ENCODE data around the gene BTBD9. TPM values are rescaled to one million over a fixed set of nuclear protein-coding genes. Genes with fewer than 3 reads are reported as not detected.

The BTBD9 gene
- total and polyA plus RNA-seq, 2 experiments from 2014 or later = 8.4 to 10.1 TPM

GRCh38 chr6:38164131-38164481 is 475.6 kb downstream of the BTBD9 start:
- no peaks in the 10 kb centered on the region for H3K4me1 ChIP-seq (ENCODE audit: low read depth)
- H3K36me3 ChIP-seq = no peaks in the 10 kb centered on the region
- no peak for DNase-seq (ENCODE audit: low read depth in 1 of 2, low spot score in 1 of 2)
- H3K27ac ChIP-seq = no peak overlapping the region
- H3K4me3 ChIP-seq = no peak overlapping the region
- no peak for TF ChIP-seq CTCF (IDR thresholded peaks at IDR 0.05; ENCODE audit: low read depth, low read length)
- no peaks in the 10 kb centered on the region for H3K9me3 ChIP-seq (ENCODE audit: low read depth)
- H3K27me3 ChIP-seq = no peaks in the 10 kb centered on the region

- Histone ChIP-seq H3K4me3 (no peak overlapping the region), H3K9me3 (ENCODE audit: low read depth) (no peaks in the 10 kb centered on the region), H3K27ac (no peak overlapping the region), H3K27me3 (no peaks in the 10 kb centered on the region), H3K4me1 (ENCODE audit: low read depth) (no peaks in the 10 kb centered on the region), H3K36me3 (no peaks in the 10 kb centered on the region)
- no peak for TF ChIP-seq CTCF (IDR thresholded peaks at IDR 0.05; ENCODE audit: low read depth, low read length)
- no peak for DNase-seq (ENCODE audit: low read depth in 1 of 2, low spot score in 1 of 2)
Measured at GRCh38 chr6:38163186-38164130, 476.3 kb downstream of the BTBD9 start.

GRCh38 chr6:38162493-38163185 is 477.1 kb downstream of the BTBD9 start:
- Histone ChIP-seq H3K4me1 (ENCODE audit: low read depth) (no peaks in the 10 kb centered on the region), H3K27me3 (no peaks in the 10 kb centered on the region), H3K27ac (no peak overlapping the region), H3K9me3 (ENCODE audit: low read depth) (no peaks in the 10 kb centered on the region), H3K36me3 (no peaks in the 10 kb centered on the region), H3K4me3 (no peak overlapping the region)
- TF ChIP-seq CTCF (IDR thresholded peaks at IDR 0.05; ENCODE audit: low read depth, low read length) = no peak
- DNase-seq (ENCODE audit: low read depth in 1 of 2, low spot score in 1 of 2) = no peak

- no peak for TF ChIP-seq CTCF (IDR thresholded peaks at IDR 0.05; ENCODE audit: low read depth, low read length)
- H3K36me3 ChIP-seq = no peaks in the 10 kb centered on the region
- H3K27ac ChIP-seq = no peak overlapping the region
- no peak for DNase-seq (ENCODE audit: low read depth in 1 of 2, low spot score in 1 of 2)
- H3K27me3 ChIP-seq = no peaks in the 10 kb centered on the region
- H3K4me3 ChIP-seq = no peak overlapping the region
- H3K9me3 ChIP-seq (ENCODE audit: low read depth) = no peaks in the 10 kb centered on the region
- H3K4me1 ChIP-seq (ENCODE audit: low read depth) = no peaks in the 10 kb centered on the region
Measured at GRCh38 chr6:38161754-38162492, 477.8 kb downstream of the BTBD9 start.

- no peaks in the 10 kb centered on the region for H3K4me1 ChIP-seq (ENCODE audit: low read depth)
- H3K27me3 ChIP-seq = no peaks in the 10 kb centered on the region
- H3K9me3 ChIP-seq (ENCODE audit: low read depth) = no peaks in the 10 kb centered on the region
- DNase-seq (ENCODE audit: low read depth in 1 of 2, low spot score in 1 of 2) = no peak
- H3K4me3 ChIP-seq = no peak overlapping the region
- no peaks in the 10 kb centered on the region for H3K36me3 ChIP-seq
- no peak overlapping the region for H3K27ac ChIP-seq
- TF ChIP-seq CTCF (IDR thresholded peaks at IDR 0.05; ENCODE audit: low read depth, low read length) = no peak
Measured at GRCh38 chr6:38161331-38161730, 478.4 kb downstream of the BTBD9 start.
